HG02884 (cell line): ENCODE measurements around the gene VAMP5.
"Not testable (repeated sequence)": the region's sequence is repeated elsewhere in the genome, so short reads cannot be mapped to it uniquely, and the experiment has no call there.

Experiments used
- ATAC-seq: cut with Tn5 transposase; IDR thresholded peaks from one replicate; pipeline ENCODE4 v1.9.1; 2021; ENCODE audit warnings: mild to moderate bottlenecking, moderate library complexity; ENCODE audit not compliant: unreplicated experiment

Gene VAMP5

GRCh38 chr2:85549826-85550225 lies 34.4 kb upstream of the VAMP5 start:
- ATAC-seq = no peak

- no peak for ATAC-seq
Observed at GRCh38 chr2:85550486-85550885, 33.7 kb upstream of the VAMP5 start.

- ATAC-seq = no peak
Observed at GRCh38 chr2:85551698-85552678, 32.2 kb upstream of the VAMP5 start.

GRCh38 chr2:85553184-85553583 lies 31.0 kb upstream of the VAMP5 start:
- ATAC-seq = no peak

- no peak for ATAC-seq
Observed at GRCh38 chr2:85554980-85555612, 29.1 kb upstream of the VAMP5 start.

- no peak for ATAC-seq
Observed at GRCh38 chr2:85557130-85557529, 27.1 kb upstream of the VAMP5 start.

- ATAC-seq = no peak
Observed at GRCh38 chr2:85558160-85558559, 26.1 kb upstream of the VAMP5 start.

- ATAC-seq = not testable (repeated sequence)
Observed at GRCh38 chr2:85560403-85560726, 23.9 kb upstream of the VAMP5 start.

- ATAC-seq = no peak
Observed at GRCh38 chr2:85560812-85561279, 23.4 kb upstream of the VAMP5 start.

GRCh38 chr2:85561280-85562212 lies 22.7 kb upstream of the VAMP5 start, which contains the start of gene GGCX:
Gene GGCX, minus strand, starts transcription at chr2:85561493. Its CDS starts 65 bp downstream, at chr2:85561428.
- ATAC-seq = peak; percentile 90

- ATAC-seq = no peak
Observed at GRCh38 chr2:85564144-85564563, 20.1 kb upstream of the VAMP5 start.

GRCh38 chr2:85566265-85566664 lies 18.0 kb upstream of the VAMP5 start:
- ATAC-seq = no peak

- ATAC-seq = no peak
Observed at GRCh38 chr2:85575739-85576138, 8.5 kb upstream of the VAMP5 start.

- no peak for ATAC-seq
Observed at GRCh38 chr2:85577063-85577385, 7.2 kb upstream of the VAMP5 start.

GRCh38 chr2:85577386-85578242 lies 6.6 kb upstream of the VAMP5 start, which contains the start of gene VAMP8:
Gene VAMP8, plus strand, starts transcription at chr2:85577586. Its CDS starts 61 bp downstream, at chr2:85577647.
- peak; percentile 61 for ATAC-seq

- ATAC-seq = no peak
Observed at GRCh38 chr2:85578243-85579180, 5.7 kb upstream of the VAMP5 start.

- no peak for ATAC-seq
Observed at GRCh38 chr2:85579266-85579935, 4.8 kb upstream of the VAMP5 start.

- ATAC-seq = no peak
Observed at GRCh38 chr2:85580206-85580605, 4.0 kb upstream of the VAMP5 start.
